GM12891 (cell line): Measurements from ENCODE around the gene RETREG3.

Source experiments
- PAX5 ChIP-seq: IDR thresholded peaks from 2 replicates; pipeline ENCODE4 v1.6.1; 2011; ENCODE audit warnings: low read length, moderate library complexity, mild to moderate bottlenecking; ENCODE audit not compliant: insufficient read depth, severe bottlenecking
- POLR2A ChIP-seq: IDR thresholded peaks from 2 replicates; pipeline ENCODE4 v1.6.1; 2011; ENCODE audit warnings: low read depth, low read length, control low read depth
- POLR2AphosphoS5 ChIP-seq: IDR thresholded peaks from 2 replicates; pipeline ENCODE4 v1.6.1; 2011; ENCODE audit warnings: low read depth, low read length, control low read depth
- TAF1 ChIP-seq: IDR thresholded peaks from 2 replicates; pipeline ENCODE4 v1.6.1; 2011; ENCODE audit warnings: low read depth, low read length, control low read depth

GRCh38 chr17:42548070-42548837 is 60.9 kb downstream of the RETREG3 start:
- no peak for TF ChIP-seq POLR2AphosphoS5
- no peak for TF ChIP-seq POLR2A
- TF ChIP-seq PAX5, result no peak
- TF ChIP-seq TAF1, result no peak
